ENCODE data around the gene TTC34.

DNA sequence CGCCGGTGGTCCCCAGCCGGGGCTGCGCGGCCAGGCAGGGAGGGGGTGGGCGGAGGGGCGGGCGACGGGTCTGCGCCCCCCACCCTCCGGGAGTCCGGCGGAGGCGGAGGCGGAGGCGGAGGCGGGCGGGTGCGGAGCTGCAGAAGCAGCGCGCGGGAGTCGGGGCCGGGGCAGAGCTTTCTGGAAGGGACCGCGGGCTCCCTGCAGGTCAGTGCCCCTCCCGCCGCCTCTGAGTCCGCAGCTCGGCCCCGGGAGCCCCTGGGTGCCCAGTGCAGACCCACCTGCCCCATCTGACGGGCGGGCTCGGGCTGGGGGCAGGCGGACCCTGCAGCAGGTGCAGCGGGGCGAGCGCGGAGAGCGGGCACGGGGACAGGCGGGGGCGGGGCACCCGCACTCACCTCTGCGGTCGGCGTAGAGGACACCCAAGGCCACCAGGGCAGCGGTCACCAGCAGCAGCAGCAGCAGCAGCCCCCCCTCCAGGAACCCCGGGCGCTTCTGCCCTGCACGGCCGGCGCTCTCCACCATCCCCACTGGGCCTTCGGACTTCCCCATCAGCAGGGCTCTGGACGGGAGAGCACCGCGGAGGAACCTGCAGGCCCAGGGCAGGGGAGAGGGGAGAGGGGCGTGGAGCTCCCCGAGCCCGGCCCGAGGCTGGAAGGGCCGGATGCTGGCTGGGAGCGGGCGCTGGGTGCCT lies 172.4 kb downstream of the TTC34 start:
- no peak for TF ChIP-seq POLR2A (IDR thresholded peaks at IDR 0.05; ENCODE audit: low read depth, low read length)
- TF ChIP-seq TAF1 (IDR thresholded peaks at IDR 0.05; ENCODE audit: low read depth, low read length): no peak
- no peak for TF ChIP-seq POLR2AphosphoS5 (IDR thresholded peaks at IDR 0.05; ENCODE audit: low read depth, low read length)
- TF ChIP-seq SPI1 (IDR thresholded peaks at IDR 0.05; ENCODE audit: low read depth, low read length): no peak
